ENCODE measurements around the gene PAGR1.
"Not testable (repeated sequence)": the region's sequence is repeated elsewhere in the genome, so short reads cannot be mapped to it uniquely, and the experiment has no call there.

PAGR1 gene

DNA sequence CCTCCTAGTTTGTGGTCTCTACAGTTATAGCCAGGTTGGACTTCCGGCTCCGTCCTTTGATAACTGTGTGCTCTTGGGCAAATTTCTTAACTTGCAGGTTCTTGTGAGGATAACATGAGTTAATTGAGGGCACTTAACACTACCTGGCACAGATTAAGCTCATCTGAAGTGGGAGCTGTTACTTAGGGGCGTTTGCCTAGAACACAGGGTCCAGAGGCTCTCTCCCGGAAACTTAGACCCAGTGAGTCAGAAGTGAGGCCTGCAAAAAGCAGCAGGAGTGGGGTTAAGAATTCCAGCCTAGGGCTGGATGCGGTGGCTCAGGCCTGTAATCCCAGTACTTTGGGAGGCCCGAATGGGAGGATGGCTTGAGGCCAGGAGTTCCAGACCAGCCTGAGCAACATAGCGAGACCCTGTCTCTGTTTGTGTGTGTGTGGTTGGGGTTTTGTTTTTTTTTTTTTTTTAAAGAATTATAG is 5.7 kb downstream of the PAGR1 start:
- H3K4me3 ChIP-seq (ENCODE audit: low read depth, low read length): no peak overlapping the region
- DNase-seq (ENCODE audit: low read depth): no peak

DNA sequence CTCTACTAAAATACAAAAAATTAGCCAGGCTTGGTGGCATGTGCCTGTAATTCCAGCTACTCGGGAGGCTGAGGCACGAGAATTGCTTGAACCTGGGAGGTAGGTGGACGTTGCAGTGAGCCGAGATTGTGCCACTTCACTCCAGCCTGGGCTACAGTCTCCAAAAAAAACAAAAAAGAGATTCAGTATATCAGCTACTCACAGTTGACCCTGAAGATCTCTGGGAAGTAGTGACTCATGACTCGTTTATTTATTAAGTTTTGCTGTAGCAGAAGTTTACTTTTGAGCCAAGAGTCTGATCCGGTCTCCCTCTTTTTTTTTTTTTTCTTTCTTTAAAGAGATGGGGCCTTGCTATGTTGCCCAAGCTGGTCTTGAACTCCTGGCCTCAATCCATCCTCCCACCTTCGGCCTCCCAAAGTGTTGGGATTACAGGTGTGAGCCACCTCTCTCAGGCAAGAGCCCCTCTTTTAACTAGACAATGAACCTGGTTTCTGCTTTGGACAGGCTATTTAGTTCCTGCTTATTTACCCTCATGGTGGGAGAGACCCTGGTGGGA is 8.7 kb downstream of the PAGR1 start:
- TF ChIP-seq, protein P1, sequence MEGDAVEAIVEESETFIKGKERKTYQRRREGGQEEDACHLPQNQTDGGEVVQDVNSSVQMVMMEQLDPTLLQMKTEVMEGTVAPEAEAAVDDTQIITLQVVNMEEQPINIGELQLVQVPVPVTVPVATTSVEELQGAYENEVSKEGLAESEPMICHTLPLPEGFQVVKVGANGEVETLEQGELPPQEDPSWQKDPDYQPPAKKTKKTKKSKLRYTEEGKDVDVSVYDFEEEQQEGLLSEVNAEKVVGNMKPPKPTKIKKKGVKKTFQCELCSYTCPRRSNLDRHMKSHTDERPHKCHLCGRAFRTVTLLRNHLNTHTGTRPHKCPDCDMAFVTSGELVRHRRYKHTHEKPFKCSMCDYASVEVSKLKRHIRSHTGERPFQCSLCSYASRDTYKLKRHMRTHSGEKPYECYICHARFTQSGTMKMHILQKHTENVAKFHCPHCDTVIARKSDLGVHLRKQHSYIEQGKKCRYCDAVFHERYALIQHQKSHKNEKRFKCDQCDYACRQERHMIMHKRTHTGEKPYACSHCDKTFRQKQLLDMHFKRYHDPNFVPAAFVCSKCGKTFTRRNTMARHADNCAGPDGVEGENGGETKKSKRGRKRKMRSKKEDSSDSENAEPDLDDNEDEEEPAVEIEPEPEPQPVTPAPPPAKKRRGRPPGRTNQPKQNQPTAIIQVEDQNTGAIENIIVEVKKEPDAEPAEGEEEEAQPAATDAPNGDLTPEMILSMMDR (IDR thresholded peaks at IDR 0.05; ENCODE audit: control insufficient read depth, extremely low read depth, insufficient read depth): no peak
- DNase-seq (ENCODE audit: low read depth): no peak
- no peak overlapping the region for H3K4me3 ChIP-seq (ENCODE audit: low read depth, low read length)

More for the DNA sequence above, 5.7 kb downstream of the PAGR1 start:
- TF ChIP-seq, protein P1 (IDR thresholded peaks at IDR 0.05; ENCODE audit: control insufficient read depth, extremely low read depth, insufficient read depth): no peak

DNA sequence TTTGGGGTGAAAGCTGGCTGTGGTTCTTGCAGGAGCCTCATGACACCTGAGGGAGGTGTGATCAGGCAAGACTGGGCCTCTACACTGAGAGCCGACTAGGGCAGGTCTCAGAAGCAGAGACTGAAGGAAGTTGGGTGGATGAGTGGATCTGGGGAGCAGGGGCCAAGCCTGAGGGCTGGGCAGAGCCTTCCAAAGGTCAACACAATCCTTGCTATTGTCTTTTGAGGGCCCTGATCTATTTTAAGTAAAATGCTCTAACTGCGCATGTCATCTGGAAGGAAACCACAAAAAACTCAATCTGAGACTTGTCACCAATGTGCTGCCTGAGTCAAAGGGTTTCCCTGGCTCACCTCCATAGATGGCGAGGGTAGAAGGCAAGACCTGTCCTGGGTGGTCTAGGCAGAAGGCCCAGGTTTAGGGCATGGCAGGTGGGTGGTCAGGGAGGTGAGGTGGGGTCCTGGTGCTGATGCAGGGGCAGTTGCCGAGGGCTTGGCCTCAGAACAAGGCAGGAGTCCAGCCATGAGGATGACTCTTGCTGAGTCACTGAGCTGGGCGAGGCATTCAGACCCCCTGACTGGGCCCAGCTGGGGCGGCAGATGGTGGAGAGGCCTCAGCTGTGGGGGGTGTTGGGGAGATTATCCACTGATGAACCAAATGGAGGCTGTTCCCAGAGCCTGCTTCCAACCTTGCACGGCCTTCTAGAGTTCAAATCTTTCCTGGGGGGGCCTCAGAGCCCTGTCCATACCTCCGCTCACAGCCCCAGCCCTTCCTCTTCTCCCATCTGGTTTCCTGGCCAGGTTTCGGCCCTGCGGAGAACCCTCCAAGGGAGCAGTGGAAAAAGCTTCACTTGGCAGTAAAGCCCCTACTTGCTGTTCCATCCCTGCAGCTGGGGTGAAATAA is 9.4 kb downstream of the PAGR1 start:
- no peak overlapping the region for H3K4me3 ChIP-seq (ENCODE audit: low read depth, low read length)
- no peak for DNase-seq (ENCODE audit: low read depth)
- TF ChIP-seq, protein P1 (IDR thresholded peaks at IDR 0.05; ENCODE audit: control insufficient read depth, extremely low read depth, insufficient read depth): no peak

DNA sequence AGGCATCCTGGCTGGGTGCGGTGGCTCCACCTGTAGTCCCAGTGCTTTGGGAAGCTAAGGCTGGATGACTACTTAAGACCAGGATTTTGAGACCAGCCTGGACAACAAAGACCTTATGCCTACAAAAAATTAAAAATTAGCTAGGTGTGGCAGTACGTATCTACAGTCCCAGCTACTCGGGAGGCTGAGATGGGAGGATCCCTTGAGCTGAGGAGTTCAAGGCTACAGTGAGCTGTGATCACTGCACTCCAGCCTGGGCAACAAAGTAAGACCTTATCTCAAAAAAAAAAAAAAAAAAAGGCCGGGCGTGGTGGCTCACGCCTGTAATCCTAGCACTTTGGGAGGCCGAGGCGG is 10.4 kb downstream of the PAGR1 start:
- no peak for DNase-seq (ENCODE audit: low read depth)
- TF ChIP-seq, protein P1 (IDR thresholded peaks at IDR 0.05; ENCODE audit: control insufficient read depth, extremely low read depth, insufficient read depth): no peak
- H3K4me3 ChIP-seq (ENCODE audit: low read depth, low read length): no peak overlapping the region

- no peak for DNase-seq (ENCODE audit: low read depth)
- H3K4me3 ChIP-seq (ENCODE audit: low read depth, low read length): no peak overlapping the region
- TF ChIP-seq, protein P1 (IDR thresholded peaks at IDR 0.05; ENCODE audit: control insufficient read depth, extremely low read depth, insufficient read depth): no peak
These were observed 14.8 kb downstream of the PAGR1 start for GRCh38 chr16:29830774-29831173.

DNA sequence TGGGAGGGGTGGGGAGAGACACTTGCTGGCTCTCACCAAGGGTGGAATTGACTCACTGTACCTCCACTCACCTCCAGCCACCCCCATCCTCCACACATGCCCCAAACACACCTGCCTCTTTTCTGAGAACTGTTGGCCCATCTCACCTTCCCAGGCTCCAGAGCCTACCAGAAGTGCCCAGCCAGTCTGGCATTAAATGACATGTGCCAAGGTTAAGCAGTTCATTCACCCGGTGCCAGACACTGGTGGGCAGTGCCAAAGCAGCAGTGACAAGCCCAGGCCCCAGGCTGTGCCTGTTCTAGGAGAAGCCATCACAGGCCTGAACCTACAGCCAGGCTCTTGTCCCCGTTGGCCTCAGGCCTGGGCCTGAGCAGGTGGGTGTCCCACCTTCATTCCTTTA is 15.5 kb downstream of the PAGR1 start:
- DNase-seq (ENCODE audit: low read depth): no peak
- no peak overlapping the region for H3K4me3 ChIP-seq (ENCODE audit: low read depth, low read length)
- TF ChIP-seq, protein P1 (IDR thresholded peaks at IDR 0.05; ENCODE audit: control insufficient read depth, extremely low read depth, insufficient read depth): no peak

GRCh38 chr16:29833219-29833618 is 17.3 kb downstream of the PAGR1 start:
- DNase-seq (ENCODE audit: low read depth); H3K4me3 ChIP-seq (ENCODE audit: low read depth, low read length): not testable (repeated sequence)
